Kasumi-1 (cell line): ENCODE results near the gene CLIC4.
"Not testable (repeated sequence)": the region's sequence is repeated elsewhere in the genome, so short reads cannot be mapped to it uniquely, and the experiment has no call there.

ENCODE experiments used
- DNase-seq, 2 experiments: peaks; one replicate each; lab custom pipeline; 2025; lab: John Stamatoyannopoulos, UW

The CLIC4 gene

GRCh38 chr1:24822887-24823286 is 77.6 kb downstream of the CLIC4 start:
- DNase-seq = no peak

- not testable (repeated sequence) for DNase-seq
These were observed 78.2 kb downstream of the CLIC4 start for GRCh38 chr1:24823486-24823885.

DNA sequence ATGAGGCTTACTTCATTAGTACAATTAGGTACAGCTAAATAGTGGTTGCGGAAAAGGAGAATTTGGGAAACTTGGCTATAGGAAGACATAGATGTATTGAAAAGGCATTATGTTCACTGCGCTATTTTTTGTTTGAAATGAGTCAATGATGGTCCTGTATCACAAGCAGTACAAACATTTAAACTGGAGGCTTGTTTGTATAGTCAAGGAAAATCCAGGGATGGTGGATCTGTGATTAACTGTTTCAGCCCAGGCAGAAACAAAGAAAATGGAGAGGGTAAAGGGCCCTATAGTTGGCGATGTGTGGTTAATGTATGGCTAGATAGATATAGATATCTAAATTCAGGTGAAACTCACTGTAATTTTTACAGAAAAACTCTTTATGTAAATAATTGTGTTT is 79.9 kb downstream of the CLIC4 start:
- DNase-seq = no peak

- DNase-seq = no peak
These were observed 81.3 kb downstream of the CLIC4 start for GRCh38 chr1:24826510-24826909.

GRCh38 chr1:24827379-24828135 is 82.3 kb downstream of the CLIC4 start:
- DNase-seq = no peak

DNA sequence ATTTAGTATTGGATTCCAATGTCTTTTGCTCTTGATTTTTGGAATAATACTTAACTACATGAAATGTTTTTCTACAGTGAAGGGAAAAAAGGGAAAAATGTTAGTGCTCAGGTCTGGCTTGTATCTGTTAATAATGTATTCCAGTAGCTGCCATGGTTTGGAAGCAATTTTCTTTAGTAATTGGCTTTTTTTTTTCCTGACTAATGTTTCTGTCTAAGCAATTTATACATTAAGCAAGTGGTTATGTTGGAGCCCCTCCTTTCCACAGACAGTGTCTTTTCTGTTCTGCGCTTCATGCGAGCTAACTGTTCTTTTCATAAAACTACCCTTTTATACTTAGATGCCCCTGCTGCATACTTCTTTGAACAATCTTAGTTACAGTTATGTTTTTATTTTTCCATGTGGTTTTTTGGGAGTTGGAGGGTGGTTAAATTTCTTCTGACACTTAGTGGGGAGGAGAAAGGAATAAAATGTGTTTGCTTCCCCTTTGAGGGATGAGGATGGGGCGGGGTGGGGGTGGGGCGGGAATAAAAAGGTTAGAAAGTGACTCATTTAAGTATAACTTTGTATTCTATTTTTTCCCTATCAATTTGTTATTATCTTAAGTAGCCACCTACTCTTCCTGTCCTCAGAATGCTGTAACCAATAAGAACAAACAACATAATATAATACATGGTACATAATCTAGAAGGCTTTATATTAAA is 83.1 kb downstream of the CLIC4 start:
- DNase-seq = no peak

DNA sequence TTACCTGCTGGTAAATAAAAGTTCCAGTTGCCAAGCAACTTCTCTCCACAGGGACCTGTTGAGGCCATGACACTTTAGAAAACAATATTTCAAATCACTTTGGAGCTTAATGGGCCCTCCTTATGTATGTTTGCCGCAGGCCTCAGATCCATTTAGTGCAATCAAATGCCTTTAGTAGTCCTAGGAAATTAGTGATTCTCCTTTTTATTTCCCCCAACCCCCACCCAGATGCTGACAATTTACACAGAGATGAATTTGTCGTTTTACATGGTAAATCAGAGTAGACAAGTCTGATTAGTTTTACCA is 83.6 kb downstream of the CLIC4 start:
- no peak for DNase-seq

DNA sequence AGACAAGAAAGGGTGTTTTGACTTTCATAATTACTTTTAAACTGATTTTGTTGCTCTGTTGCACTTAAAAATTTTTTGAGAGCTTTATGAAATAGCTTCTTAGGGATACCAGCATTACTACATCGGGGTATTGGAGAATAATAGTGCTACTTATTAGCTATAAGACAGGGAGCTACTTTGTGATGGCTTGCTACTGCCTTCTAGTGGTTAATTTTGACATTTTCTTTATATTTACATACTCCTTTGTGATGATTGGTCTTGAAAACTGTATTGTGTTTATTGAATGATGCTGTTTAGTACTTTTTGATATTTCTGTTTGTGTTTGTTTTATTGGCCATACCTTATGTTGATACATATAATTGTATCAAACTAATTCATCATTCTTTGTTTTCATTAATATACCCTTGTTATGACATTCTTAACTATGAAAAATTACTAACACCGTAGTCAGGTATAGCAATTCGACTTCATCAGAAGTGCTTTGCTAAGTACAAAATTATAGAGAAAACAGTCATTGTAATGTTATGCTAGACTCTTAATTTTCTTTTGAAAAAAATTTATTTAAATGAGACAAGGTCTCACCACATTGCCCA is 85.5 kb downstream of the CLIC4 start:
- DNase-seq = peak; percentile 81 to 88

DNA sequence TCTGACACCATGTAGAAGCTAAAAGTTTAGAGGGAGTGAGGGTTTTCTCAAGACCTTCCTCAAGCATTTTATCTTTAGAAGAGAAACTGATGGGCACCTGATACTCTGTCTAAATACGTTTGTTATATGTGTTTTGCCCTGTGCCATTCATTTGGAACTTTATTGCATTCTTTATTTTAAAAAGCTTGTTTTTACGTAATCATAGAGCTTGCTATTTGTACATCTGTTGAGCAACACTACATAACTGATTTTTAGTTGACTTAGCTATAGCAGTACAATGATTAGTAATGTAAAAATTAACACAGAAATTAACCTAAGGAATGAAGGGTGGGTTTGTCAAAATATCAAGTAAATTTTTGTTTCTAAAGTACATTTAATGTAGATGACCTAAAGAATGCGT is 96.3 kb downstream of the CLIC4 start:
- no peak for DNase-seq

- peak in 1 of 2 experiments; percentile 15 for DNase-seq
These were observed 101.4 kb downstream of the CLIC4 start for GRCh38 chr1:24846671-24847070.

- DNase-seq = peak; percentile 97
These were observed 103.0 kb downstream of the CLIC4 start for GRCh38 chr1:24847995-24848881.

- peak; percentile 51 to 58 for DNase-seq
These were observed 104.5 kb downstream of the CLIC4 start for GRCh38 chr1:24849672-24850295.

- no peak for DNase-seq
These were observed 105.2 kb downstream of the CLIC4 start for GRCh38 chr1:24850328-24850920.

GRCh38 chr1:24853649-24854048 is 108.4 kb downstream of the CLIC4 start:
- DNase-seq = no peak

DNA sequence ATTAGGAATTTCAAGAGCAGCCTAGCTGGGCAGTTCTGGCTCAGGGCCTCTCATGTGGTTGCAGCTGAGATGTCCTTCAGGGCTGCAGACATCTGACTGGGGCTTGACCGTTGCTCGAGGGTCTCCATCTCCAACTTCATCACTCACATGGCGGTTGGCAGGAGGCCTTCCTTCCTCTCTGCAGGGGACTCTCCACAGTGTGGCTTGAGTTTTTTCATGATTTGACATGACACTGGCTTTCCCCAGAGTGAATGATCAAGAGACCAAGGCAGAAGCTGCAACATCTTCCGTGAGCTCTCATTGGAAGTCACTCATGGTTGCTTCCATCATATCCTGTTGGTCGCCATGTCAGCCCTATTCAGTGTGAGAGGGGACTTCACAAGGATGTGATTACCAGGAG is 110.2 kb downstream of the CLIC4 start:
- no peak for DNase-seq

DNA sequence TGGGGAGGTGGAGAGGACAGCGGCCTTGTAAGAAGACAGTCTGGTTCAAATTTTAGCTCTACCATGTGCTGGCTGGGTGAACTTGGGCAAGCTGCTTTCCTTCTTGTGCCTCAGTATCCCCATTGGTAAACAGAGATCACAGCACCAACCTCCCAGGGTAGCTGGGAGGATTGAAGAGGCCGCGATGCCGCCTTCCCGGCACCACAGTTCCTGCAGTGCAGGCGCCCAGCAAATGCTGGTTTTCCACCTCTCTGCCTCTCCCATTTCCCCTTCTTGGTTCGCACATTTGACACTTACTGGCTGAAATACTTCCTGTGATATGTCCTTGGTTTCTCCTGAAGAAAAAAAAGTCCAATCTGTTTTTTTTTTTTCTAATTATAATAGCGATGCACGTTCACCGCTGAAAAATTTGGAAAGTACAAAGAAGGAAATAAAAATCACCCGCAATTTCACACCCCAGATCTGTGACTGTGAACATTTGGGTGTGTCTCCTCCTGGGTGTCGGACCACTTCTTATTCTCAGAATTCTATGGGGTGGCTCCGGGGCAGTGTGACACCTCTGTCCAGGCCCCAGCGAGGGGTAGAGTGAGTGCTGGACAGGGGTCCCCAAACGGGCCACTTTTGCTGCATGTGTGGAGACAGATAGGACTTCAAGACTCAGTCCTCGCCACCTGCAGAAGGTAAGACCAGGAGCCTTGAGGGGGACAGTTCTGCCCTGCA is 111.7 kb downstream of the CLIC4 start:
- no peak for DNase-seq

- DNase-seq = no peak
These were observed 112.4 kb downstream of the CLIC4 start for GRCh38 chr1:24857507-24858133.

DNA sequence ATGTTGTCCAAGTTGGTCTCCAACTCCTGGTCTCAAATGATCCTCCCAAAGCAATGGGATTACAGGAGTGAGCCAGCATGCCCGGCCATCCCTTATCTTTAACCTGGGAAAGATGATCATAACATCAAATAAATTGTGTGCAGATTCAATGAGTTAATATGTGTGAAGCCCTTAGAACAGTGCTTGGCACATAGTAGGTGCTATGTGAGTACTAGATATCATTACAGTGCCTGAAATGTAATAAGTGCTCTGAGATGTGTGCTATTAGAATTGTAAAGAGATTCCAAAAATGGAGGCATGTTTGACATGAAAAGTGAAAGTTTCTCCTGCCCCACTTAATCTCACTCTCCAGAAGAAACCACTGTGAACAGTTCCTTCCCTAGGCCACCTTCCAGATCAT is 113.0 kb downstream of the CLIC4 start:
- no peak for DNase-seq

- no peak for DNase-seq
These were observed 114.1 kb downstream of the CLIC4 start for GRCh38 chr1:24859063-24860010.
